NCI-H2107 treated with DMSO at 0.1 percent for 48 hours (cell line): Measurements from ENCODE around the gene TBC1D22A.

Experiments used
- DNase-seq: peaks from one replicate; lab custom pipeline; 2025; ENCODE audit not compliant: unreplicated experiment; lab: John Stamatoyannopoulos, UW

Gene TBC1D22A

DNA sequence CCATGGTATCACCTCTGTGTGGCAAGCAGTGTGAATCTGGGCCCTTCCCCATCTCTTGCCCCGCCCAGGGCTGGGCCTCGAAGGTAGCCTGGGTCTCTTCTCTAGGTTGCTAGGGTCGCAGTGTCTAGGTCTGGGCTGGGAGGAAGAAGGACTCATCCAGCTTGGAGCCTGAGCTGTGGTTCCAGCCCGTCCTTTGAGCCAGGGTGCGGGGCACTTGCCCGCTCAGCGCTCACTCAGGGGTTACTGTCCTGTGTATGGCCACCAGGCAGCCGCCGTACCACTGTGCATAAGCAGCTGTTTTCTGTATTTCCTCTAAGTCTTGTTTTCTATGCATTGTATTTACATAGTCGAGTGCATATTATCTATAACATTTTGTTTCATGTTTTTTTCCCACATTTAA is 160.9 kb downstream of the TBC1D22A start:
- no peak for DNase-seq

- no peak for DNase-seq
These were observed 163.4 kb downstream of the TBC1D22A start for GRCh38 chr22:46925818-46926217.

- no peak for DNase-seq
These were observed 166.7 kb downstream of the TBC1D22A start for GRCh38 chr22:46929046-46929709.

DNA sequence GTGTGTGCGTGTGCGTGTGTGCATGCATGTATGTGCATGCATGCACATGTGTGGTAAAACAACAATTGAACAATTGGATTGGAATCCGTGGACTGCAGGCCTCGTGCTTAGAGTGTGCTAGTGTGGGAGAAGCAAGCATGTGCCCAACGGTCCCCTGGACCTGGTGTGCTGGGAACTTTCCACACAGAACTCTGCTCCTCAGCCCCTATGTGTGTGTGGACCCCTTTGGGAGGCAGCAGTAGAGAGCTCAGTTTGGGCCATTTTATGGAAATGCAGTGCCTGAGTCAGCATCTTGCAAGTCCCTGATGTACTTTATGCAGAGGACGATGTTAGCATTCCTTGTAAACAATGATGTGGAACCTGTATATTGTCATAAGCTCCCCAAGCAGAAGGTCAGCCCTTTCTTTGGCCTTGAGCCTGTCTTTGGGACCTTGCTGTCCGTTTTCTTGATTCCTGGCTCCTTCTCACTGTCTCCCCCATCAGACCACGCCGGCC is 167.3 kb downstream of the TBC1D22A start:
- DNase-seq, result no peak

DNA sequence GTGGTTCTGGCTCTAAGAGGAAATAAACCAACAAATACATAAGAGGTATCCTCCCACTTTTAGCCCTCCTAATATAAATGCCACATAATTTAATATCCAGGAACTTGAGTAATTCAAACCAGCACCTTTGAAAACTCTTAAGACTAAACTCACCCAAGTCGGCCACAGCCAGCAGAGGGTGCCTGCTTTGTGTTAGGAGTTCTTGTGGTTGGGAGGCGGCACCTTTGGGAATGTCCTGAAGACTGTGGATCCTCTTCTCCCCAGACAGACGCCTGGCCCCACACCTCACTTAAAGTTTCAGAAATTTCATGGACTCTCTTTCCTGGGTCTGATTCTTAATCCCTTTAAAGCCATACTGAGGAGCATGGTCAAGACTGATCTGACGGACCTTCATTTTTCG is 169.0 kb downstream of the TBC1D22A start:
- DNase-seq, result no peak

DNA sequence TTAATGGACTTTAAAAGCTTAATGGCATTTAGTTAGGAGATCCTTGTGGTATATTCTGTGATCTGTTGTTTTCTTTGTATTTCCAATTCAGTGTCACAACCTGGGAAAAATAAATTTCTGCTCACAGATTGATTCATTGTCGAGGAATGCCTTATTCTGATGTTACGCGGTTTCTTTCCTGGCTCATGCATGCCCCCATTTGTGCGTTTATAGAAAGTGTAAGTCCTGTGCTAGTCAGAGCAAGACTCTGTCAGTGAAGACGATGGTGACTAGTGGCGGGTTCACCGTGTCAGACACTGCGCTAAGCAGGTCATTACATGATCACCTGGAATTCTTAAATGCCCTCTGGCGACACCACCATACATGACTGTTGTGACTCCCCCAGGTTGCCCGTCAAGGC is 169.4 kb downstream of the TBC1D22A start:
- no peak for DNase-seq

- DNase-seq, result no peak
These were observed 170.8 kb downstream of the TBC1D22A start for GRCh38 chr22:46933040-46933930.

DNA sequence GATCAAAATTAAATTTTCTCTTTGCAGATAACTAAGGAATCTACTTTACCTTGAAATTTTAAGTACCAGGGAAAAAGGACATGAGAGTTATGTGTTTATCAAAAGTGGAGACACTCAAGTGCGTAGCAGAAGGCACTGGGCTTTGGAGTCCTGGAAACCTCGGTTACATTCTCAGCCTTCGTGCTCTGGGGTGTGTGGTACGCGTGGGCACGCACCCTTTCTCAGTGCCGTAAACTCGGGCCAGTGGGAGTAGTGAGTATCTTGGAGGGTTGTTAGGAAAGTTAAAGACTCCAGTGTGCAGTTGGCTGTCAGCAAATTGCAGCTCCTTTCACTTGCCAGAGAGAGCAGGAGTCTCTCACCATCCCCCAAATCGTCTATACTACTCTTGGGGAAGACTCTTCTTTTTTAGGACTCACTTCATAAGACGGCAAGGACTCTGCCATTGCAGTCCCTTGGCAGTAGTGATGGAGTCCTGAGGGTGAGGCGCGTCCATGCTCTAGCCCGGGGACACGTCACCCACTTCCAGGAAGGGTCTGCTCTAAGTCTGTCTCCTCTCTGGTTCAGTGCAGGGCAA is 171.8 kb downstream of the TBC1D22A start:
- no peak for DNase-seq

- DNase-seq, result peak; percentile 4
These were observed 172.5 kb downstream of the TBC1D22A start for GRCh38 chr22:46934746-46935491.

- DNase-seq, result no peak
These were observed 173.3 kb downstream of the TBC1D22A start for GRCh38 chr22:46935506-46936377.

DNA sequence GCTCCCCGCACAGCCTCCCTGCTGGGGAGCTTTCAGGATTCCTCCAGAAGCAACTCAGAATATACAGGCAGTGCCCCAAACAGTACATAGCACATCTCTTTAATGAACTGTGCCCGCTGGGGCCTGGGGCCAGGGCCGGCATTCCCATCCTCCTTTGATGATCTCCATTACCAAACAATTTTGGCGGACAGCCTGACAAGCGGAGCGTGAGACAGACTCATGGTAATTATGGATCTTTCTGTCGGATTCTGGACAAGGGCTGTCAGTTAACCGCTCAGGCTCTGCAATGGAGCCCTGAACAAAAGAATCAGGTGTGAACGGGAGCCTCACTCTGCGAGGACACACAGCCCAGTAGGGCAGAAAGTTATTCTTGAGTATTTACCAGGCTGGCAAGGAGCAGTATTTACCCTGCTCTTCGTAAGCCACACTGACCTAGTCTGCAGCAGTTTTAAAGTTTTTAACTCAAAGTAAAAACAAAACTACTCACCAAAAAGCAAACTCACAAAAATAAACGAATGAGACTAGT is 174.0 kb downstream of the TBC1D22A start:
- no peak for DNase-seq

GRCh38 chr22:46937185-46937584 is 174.7 kb downstream of the TBC1D22A start:
- no peak for DNase-seq

GRCh38 chr22:46937939-46938338 is 175.5 kb downstream of the TBC1D22A start:
- DNase-seq, result no peak

DNA sequence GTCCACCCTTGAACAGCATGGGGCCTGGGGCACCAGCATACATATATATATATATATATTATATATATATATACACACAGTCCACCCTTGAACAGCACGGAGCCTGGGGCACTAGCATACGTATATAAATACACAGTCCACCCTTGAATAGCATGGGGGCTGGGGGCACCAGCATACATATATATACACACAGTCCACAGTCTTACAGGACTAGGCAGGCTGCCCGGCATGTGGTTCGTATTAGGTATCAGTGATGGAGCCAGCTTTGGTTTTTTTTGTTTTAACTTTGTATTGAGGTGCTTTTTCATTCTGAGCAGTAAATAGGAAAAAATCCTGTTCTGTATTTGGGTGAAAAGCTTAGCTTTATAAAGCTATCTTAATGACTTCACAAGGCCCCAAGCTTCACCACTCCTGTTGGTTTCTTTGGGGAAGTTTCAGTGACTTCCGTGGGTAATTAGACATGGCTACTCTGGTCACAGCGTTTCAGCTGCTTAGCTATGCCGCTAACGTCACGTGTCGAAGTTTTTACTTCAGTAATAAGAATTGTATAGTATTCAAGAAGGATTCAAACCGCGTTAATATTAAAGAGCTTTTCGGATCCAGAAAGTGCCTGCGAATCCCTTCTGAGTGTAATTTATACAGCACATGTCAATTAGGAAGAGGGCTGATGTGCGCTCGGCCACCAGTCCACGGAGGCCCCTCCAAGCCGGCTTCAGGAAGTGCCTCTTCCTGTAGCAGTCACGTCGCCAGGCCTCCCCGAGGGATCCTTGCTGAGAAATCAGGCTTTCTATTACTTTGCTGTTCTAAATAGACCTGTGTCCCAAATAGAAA is 179.7 kb downstream of the TBC1D22A start:
- DNase-seq, result no peak

GRCh38 chr22:46942799-46943785 is 180.6 kb downstream of the TBC1D22A start:
- no peak for DNase-seq

DNA sequence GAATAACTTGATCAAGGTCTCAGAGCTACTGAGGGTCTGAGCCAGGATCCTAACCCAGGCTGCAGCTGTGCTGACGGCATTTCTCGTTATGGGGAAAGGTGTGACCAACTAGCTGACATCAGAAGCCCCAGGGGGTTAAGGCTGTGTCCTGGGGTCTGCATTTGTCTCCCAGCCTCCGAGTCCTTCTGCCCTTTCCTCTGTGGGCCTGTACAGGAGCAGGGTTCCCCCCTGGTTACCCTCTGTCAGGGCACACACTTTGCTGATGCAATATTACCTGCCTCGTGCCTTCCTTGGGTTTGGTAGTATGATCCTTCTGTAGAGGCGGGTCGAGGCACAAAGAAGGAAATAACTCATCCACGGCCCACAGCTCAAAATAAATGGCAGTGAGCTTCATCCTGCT is 183.0 kb downstream of the TBC1D22A start:
- DNase-seq, result no peak

DNA sequence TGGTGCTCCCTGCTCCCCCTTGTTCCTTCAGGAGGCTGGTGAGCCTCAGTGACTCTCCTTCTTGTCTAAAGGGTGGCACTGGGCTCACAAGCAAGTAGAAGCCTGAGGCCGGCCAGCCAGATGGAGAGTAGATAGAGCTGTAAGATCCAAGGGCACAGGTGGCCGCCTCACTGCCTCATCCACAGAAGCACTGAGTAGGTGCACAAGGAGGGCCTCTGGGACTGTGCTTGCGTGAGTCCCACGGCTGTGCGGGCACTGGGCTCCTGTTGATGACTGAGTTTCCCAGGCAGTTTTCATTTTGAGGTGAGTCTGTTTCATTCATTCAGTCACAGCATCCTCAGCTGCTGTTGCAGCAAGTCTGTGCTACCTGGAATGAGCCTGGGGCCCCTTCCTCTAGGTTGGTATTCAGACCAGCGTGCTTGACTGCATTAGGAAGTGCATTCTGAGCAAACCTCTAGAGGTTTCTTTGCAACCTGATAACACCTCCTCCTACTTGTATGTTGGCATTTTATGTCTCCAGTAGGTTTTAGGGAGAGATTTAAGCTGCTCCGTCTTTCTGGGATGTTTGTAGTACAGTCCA is 184.0 kb downstream of the TBC1D22A start:
- no peak for DNase-seq
